ENCODE measurements around the gene TSACC.

The TSACC gene

GRCh38 chr1:156394082-156394481, 55.8 kb downstream of the TSACC start:
- DNase-seq (ENCODE audit: low spot score), result no peak

- DNase-seq (ENCODE audit: low spot score), result no peak
Measured at GRCh38 chr1:156394835-156395461, 56.6 kb downstream of the TSACC start.

Data from putamen (tissue), 1 donor.